Fibroblast of skin of scalp (primary cell): ENCODE data around the gene MRPL52. TPM values are rescaled to one million over a fixed set of nuclear protein-coding genes. Genes with fewer than 3 reads are reported as not detected.
"Not testable (repeated sequence)": the region's sequence is repeated elsewhere in the genome, so short reads cannot be mapped to it uniquely, and the experiment has no call there.

Experiments used
- DNase-seq: peaks from one replicate; pipeline ENCODE4 v3.0.0-alpha.2; 2013
- polyA plus RNA-seq, 2 experiments: library from polyadenylated mRNA; unstranded; fragments of 120-200 nt; gene quantifications; one replicate each; pipeline ENCODE4 v1.2.1, GENCODE V29; 2013; ENCODE audit not compliant: insufficient read length in 2 of 2

The MRPL52 gene
- 116 TPM for polyA plus RNA-seq (2013, experiment 1 of 2; ENCODE audit: insufficient read length)
- polyA plus RNA-seq (2013, experiment 2 of 2; ENCODE audit: insufficient read length): 96.8 TPM

- DNase-seq: peak; percentile 89
These were observed at the start of gene MRPL52 for GRCh38 chr14:22829661-22830442. Gene MRPL52, plus strand, starts transcription at chr14:22829887. Its CDS starts 26 bp downstream, at chr14:22829913.

DNA sequence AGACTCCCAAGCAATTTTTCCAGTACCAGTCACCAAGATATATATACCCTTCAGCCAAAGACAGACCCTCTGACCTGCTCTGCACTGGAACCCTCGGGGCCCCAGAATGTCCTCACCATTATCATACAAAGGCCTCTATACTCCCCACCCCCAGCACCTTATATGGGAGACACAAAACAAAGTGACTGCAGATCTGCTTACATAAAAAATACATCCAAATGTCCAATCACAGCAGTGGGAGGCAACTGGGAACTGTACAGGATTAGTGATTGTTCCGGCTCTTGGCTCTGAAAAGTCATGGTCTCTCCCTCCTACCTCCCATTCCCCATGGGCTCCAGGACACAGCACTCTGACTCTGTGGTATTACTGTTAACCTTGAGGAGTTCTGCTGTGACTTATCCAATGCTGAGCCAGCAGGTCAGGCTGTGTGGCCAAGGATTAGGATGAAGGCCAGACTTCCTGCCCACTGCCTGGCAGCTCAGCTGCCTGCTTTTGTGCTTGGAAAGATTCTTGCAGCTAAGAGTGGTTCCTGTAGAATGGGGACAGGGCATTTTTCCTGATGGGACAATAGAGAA, 49.5 kb upstream of the MRPL52 start:
- DNase-seq: no peak

DNA sequence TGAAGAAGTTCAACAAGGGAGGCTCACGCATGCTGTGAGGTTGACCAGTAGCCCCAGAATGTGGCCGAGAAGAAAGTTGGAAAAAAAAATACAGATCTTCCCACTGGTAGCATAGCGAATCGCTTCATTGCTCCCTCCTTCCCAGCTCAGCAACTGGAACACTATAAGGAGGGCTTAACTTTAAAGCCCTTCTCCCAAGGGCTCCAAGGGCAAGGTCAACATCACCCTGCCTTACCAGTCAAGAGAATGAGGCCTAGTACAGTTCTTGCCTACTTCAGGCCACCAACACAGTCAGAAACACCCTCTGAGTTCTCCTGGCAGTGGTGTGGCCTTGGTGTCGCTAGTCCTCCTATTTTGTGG, 48.8 kb upstream of the MRPL52 start:
- no peak for DNase-seq

GRCh38 chr14:22781301-22781991, 48.2 kb upstream of the MRPL52 start:
- peak; percentile 13 for DNase-seq

DNA sequence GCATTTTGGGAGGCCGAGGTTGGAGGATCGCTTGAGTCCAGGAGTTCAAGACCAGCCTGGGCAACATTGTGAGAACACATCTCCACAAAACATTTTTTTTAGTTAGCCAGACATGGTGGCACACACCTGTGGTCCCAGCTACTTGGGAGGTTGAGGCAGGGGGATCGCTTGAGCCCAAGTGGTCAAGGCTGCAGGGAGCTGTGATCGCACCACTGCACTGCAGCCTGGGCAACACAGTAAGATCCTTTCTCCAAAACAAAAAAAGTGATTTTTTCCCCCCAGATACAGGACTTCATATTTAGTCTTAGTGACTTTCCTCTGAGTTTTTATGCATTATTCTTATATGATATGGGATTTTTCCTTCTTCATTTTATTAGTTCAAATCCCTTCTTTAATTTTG, 43.0 kb upstream of the MRPL52 start:
- DNase-seq: no peak

- peak; percentile 42 for DNase-seq
These were observed 38.4 kb upstream of the MRPL52 start for GRCh38 chr14:22791301-22791700.

DNA sequence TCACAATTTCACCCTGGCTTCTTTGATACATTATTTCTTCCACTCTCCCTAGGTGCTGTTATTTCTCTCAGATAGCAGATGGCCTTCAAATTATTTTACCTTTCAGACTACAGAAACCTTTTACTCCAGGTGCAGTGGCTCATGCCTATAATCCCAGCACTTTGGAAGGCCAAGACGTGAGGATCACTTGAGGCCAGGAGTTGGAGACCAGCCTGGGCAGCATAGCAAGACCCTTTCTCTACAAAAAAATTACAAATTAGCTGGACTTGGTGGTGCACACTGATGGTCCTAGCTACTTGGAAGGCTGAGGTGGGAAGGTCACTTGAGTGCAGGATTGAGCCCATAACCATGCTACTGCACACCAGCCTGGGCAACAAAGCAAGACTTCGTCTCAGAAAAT, 37.5 kb upstream of the MRPL52 start:
- DNase-seq: no peak

DNA sequence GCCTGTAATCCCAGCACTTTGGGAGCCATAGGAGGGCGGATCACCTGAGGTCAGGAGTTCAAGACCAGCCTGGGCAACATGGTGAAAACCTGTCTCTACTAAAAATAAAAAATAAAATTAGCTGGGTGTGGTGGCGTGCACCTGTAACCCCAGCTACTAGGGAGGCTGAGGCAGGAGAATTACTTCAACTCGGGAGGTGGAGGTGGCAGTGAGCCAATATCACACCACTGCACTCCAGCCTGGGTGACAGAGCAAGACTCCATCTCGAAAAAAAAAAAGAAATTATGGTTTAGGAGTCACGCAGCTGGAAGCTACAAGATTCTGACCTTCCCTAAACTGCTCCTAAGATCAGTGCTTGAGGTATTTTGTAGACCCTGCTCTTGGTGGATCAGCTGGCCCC, 36.1 kb upstream of the MRPL52 start:
- DNase-seq: not testable (repeated sequence)

DNA sequence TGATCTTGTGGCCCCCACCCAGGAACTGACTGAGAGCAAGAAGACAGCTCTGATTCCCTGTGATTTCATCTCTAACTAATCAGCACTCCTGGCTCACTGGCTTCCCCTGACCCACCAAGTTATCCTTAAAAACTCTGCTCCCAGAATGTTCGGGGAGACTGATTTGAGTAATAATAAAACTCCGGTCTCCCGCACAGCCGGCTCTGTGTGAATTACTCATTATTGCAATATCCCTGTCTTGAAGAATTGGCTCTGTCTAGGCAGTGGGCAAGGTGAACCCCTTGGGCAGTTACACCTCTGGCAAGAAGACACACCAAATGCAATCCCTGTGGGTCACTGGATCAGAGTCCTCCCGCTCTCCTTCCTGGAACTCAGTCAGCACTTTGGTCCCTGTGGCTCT, 35.7 kb upstream of the MRPL52 start:
- no peak for DNase-seq

DNA sequence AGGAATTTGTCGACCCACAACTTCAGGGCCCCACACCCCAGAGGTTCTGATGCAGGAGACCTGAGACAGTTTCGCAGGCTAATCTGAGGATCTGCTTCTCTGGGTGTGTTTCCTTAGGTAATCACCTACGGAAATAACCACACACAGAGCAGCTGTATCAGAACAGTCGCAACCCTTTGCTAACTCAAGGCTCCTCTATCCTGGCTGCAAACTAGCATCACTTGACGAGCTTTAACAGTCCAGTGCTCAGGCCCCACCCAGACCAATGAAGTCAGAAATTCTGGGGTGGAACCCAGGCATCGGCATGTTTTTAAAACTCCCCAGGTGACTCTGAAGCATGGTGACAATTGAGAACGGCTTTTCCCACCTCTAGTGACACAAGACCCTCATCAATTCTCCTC, 35.1 kb upstream of the MRPL52 start:
- DNase-seq: no peak

DNA sequence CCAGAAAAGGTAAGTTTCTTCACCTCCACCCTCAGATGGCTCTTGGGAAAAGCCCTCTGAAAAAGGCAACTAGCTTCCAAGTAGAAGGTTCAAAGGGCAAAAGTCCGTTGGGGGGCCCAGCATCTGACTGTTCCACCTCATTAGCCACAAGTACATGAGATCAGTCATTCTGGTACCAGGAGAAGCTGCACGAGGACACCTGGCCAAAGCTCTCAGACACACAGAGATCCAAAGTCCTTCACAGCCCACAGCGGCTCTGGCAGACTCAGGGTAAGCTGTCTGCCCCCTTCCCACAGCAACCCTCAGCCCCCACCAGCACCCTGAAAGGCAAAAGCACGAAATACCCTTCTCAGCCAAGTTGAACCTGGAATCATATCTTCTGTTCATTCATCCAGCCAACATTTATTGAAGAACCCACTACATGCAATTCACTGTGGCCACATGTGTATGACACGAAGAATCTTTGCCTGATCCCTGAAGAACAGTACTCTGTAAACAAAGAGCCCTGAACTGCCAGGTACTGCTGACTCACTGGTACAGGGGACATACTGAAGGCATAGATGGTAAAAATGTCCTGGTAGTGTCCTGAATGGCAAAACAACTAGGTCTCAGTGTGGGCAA, 33.5 kb upstream of the MRPL52 start:
- DNase-seq: no peak

GRCh38 chr14:22797017-22797917, 32.4 kb upstream of the MRPL52 start:
- DNase-seq: no peak

DNA sequence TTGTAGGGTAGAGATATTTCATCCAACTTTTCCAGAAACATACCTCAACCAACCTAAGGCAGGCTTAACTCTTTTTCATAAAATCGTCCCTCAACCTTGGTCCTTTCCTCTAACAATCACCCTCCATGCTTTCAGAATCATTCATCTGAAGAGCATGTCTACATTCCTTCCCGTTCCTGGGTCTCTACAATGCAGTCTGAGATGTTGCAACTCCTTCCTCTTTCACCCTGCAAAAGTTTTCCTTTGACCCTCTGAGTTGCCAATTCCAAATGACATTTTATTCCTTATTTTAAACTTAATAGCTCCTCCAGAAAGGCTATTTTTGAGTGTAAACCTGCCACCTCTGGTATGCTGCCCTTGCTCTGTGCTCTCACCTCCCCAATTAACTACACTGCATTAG, 31.2 kb upstream of the MRPL52 start:
- DNase-seq: no peak

GRCh38 chr14:22800346-22800745, 29.3 kb upstream of the MRPL52 start:
- no peak for DNase-seq

DNA sequence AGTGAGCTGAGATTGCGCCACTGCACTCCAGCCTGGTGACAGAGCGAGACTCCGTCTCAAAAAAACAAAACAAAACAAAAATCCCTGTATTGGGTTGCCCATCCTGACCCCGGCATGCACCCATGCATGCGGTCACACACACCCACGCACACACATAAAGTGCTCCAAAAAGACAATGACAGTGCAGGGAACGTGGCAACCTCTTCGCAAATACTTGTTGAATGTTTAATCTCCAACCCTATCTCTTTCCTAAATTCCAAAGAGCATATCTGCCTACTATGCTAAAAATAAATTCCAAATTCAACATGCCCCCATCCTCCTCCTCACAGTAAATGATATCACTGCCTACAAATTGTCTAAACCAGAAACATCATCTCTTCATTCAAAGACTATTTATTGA, 28.0 kb upstream of the MRPL52 start:
- no peak for DNase-seq

DNA sequence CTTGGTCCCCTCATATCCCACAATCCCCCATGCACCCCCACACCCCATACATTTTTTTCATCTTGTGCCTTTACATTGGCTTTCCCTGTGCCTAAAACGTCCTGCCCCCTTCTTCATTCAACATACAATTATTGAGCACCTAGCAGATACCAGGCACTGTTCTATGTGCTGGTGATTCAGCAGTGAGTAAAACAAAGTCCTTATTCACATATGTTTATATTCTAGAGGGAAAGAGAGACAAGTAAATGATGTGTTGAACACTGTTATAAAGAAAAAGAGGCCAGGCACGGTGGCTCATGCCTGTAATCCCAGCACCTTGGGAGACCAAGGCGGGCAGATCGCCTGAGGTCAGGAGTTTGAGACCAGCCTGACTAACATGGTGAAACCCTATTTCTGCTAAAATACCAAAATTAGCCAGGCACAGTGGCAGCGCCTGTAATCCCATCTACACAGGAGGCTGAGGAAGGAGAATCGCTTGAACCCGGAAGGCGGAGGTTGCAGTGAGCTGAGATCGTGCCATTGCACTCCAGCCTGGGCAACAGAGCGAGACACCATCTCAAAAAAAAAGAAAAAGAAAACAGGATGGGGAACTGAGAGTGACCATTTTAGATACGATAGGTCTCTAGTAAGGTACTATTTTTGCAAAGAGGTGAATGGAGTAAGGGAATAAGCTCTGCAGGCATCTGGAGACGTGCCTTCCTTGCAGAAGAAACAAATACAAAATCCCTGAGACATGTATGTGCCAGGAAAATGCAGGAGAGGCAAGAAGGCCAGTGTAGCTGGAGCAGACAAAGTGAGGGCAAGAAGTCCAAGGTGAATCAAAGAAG, 26.6 kb upstream of the MRPL52 start:
- no peak for DNase-seq

GRCh38 chr14:22803687-22803974, 26.1 kb upstream of the MRPL52 start:
- DNase-seq: no peak

DNA sequence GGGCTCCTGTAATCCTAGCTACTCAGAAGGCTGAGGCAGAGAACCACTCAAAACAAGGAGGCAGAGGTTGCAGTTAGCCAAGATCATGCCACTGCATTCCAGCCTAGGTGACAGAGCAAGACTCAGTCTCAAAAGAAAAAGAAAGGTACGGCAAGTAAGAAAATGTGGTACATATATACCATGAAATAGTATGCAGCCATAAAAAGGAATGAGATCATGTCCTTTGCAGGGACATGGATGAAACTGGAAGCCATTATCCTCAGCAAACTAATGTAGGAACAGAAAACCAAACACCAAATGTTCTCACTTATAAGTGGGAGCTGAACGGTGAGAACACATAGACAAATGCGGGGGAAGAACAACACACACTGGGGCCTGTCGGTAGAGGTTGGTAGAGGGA, 24.5 kb upstream of the MRPL52 start:
- DNase-seq: not testable (repeated sequence)

GRCh38 chr14:22807432-22808087, 22.1 kb upstream of the MRPL52 start:
- DNase-seq: no peak

DNA sequence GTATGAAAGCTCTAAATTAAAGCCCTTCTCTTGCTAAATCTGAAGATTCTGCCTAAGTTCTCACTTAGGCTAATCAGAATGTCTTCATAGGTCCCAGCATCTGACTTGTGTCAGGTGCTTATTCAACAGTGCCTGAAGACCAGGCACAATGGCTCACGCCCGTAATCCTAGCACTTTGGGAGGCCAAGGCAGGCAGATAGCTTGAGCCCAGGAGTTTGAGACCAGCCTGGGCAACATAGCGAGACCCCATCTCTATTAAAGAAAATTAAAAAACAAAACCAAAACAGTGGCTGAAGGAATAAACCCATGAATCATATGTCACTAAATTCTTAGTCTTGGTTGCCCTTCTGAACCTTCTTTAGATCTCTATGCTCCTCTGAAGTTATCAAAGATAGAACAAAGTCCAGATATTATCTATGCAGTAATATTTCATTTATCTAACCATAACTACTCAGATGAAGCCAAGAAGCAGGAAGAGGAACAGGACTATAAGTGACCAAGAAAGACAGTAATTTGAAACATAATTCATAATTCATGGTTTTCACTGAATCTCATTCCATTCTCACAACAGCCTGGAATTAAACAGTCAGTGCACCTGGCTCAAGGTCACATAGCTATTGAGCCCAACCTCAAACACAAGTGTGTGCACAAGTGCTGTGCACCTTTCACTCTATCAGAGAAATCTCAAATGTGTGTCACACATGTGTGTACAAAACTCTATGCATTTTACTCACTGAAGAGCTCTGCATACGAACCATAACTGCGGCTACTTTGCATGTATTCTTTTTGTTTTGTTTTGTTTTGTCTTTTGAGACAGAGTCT, 21.1 kb upstream of the MRPL52 start:
- DNase-seq: no peak
